NAMALWA (cell line): Measurements from ENCODE around the gene FLYWCH2.

Experiments
- DNase-seq: peaks from one replicate; pipeline ENCODE4 v3.0.0-alpha.2; 2015; ENCODE audit warnings: low spot score

FLYWCH2 gene

DNA sequence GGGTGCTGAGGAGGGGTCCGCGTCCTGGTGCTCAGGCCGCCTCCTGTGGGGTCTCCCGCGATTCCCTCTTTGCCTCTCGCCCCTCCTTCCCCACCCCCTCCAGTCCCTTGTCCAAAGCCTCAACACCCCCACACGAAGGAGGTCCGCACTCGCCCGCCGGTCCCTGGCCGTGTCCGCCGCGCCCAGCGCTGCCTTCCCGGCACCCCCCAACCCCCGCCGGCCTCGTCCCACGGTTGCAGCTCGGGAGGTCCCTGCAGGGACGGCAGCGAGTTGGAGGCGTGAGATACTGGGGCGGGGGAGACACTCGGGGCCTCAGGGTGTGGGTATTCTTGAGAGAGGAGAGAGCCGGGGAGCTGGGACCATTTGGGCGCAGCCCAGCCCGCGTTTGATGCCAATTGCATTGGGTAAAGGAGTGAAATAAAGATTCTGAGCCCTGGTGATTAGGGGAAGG is 468 bp downstream of the FLYWCH2 start:
- peak; percentile 28 for DNase-seq

DNA sequence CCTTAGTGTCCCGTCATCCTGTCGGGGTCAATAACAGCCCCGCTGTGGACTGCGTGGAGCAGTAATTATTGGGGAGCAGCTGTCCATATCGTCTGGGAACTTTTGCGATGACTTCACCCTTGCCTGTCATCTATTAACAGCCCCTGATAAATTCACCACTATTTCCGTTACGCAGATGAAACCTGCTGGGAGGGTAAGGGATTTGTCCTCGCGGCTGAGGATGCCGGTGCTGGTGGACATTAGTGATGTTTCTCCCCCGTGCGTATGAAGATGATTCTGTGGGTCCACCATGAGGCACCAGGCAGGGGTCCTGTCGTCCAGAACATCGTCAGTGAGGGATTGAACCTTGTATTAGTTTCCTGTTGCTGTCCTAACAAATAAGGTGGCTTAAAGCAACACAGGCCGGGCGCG is 1.0 kb downstream of the FLYWCH2 start:
- no peak for DNase-seq

DNA sequence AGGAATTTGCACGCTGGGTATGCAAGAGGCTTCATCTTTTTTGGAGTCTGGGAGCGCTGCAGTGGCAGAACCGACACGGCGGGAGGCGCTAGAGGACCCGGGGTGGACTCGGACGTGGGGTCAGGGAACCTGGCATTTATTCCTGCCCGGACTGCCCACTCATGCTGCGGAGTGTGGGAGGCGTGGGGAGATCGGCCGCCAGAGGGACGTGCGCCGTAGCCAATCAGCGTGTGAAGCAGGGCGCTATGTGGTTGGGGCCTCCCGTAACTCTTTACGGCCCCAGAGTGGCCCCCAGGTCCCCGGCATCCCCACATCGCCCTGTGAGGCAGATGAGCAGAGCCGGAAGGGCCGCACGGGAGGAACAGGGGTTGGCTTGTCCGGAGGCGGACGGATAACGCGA is 11.2 kb downstream of the FLYWCH2 start:
- no peak for DNase-seq

DNA sequence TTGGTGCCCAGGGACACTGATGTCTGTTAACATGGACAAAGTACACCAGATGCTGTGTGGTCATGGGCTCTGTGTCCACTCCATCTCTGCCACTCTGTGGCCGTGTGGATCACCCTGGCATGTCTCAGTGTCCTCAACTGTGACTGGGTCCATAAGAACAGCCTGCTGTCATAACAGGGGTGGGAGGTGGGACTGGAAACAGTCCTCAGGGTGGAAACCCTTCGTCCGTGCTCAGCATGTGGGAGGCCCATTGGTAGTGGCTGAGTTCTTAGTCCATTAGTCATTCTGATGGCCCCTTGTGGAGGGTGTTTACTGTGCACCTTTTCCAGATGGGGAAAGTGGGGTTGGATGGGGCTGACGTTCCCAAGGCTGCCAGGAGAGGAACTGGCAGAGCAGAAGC is 12.8 kb downstream of the FLYWCH2 start:
- DNase-seq = no peak

DNA sequence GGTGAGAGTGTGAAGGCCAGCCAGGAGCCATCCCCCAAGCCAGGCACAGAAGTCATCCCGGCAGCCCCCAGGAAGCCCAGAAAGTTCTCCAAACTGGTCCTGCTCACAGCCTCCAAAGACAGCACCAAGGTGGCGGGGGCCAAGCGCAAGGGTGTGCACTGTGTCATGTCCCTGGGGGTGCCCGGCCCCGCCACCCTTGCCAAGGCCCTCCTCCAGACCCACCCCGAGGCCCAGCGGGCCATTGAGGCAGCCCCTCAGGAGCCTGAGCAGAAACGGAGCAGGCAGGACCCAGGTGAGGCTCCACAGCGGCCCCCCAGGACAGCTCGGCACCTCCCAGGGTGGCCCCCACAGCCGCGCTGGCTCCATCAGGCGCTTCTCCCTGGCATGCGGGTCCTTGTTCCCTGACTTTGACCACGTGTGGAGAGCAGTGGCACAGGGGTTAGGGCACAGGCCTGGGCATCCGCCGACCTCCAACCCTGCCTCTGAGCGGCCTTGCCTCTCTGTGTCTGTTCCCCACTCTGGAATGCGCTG is 13.5 kb downstream of the FLYWCH2 start:
- DNase-seq = no peak

DNA sequence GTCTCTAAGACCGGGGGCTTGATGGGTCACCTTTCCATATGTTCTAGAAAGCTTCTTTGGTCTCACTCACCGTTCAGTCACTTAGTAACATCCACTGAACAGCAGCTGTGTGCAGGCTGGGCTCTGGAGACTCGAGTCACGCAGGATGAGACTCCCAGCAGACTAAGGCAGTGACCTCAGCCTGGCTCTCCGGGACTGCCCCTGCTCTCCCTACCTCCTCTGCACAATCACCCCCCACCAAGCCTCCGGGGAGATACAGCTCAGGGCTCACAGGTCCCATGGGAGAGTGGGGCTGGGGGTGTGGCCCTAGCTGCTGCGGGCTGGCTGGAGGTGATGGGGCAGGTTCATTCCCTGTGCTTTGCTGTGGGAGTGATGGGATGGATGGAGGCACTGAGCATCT is 14.1 kb downstream of the FLYWCH2 start:
- DNase-seq = peak; percentile 53

DNA sequence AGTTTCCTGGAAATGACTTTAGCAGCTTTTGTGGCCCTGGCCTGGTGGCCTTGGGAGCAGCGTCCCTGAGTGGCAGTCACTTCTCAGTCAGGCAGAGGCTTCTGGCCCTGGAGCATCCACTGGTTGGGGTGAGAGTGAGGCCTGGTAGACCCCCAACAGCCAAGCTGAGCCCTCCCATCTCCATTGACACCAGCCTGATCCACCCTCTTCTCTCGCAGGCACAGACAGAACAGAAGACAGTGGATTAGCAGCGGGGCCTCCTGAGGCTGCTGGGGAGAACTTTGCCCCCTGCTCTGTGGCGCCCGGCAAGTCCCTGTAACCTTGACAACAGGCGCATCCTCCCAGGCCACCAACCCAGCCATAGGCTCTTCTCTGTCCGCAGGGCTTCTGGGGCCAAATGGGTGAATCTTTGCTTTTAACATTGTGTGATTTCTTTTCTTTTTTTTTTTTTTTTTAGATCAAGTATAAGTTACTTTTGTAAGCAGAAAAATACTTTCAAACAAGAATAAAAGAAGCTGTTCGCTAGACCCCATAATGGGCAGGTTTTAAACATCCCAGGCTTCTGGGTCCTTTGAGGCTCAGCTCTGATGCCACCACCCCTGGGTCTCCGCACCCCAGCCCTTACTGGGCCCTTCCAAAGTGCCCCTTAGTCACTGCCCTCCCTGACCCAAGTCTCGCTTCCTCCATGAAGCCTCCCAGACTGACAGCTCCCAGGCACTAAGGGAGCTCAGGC is 16.0 kb downstream of the FLYWCH2 start:
- DNase-seq = no peak

DNA sequence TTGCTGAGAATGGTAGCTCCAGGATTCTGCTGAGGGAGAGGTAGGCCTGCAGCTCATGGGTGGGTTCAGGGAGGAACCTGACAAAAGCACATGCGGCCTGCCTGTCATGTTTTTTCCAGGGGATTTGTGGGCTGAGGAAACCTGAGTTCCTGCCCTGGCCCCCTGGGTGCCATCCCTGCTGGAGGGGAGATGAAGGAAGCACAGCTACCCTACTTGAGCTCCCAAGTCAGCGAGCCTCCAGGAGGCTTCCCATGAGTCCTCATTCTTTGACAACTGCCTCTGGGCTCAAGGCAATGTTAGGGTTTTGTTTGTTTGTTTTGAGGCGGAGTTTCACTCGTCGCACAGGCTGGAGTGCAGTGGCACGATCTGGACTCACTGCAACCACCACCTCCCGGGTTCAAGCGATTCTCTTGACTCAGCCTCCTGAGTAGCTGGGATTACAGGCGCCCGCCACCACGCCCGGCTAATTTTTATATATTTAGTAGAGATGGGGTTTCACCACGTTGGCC is 16.6 kb downstream of the FLYWCH2 start:
- DNase-seq = no peak

DNA sequence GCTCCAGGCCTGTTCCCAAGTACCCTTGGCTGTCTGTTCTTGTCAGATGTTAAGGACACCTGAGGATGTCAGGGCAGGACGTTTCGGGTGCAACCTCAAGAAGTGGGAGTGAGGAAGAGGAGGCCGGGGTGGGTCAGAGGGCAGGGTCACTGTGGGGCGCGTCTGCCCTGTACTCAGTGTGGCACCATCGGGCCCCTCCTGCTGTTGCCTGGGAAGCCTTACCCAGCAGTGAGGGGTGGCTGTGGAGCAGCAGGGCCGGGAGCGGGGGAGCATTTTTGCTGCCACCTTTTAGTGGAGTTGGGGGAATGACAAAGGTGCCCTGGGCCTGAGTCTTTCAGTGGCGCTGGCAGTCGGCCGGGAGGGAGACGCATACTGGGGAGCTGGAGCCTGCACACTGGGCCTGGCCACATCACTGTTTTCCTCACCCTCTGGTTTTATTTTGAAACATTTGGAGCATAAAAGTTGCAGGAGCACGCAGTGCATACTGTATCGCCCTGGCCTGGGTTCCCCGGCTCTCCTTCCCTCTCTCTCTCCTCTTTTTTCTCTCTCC is 17.6 kb downstream of the FLYWCH2 start:
- no peak for DNase-seq

DNA sequence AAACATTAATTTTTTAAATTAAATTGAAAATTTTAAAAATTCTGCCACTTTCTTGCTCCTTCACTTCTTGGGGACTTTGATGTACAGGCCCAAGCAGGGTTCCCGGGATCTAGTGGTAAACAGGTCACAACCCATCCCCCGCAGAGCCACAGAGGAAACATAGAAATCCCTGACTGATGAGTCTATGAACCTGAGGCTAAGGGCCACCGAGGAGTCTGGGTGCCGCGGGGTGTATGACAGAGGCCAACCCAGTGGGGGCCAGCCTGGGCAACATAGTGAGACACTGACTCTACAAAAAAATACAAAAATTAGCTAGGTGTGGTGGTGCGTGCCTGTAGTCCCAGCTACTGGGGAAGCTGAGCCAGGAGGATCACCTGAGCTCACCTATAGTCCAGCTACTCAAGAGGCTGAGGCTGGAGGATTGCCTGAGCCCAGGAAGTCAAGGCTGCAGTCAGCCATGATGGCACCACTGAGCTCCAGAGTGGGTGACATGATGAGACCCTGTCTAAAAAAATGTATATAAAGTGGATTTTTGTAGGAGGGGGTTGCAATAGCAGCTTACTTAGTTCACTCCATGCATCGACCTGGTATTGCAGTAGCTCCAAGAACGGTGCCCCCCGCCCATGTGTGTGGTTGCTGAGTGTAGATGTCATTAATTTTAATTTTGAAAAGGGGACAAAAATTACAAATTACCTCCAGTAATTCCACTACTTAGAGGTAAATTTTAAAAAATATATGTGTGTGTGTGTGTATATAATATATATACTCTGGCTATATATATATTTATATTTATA is 19.5 kb downstream of the FLYWCH2 start:
- DNase-seq = no peak

DNA sequence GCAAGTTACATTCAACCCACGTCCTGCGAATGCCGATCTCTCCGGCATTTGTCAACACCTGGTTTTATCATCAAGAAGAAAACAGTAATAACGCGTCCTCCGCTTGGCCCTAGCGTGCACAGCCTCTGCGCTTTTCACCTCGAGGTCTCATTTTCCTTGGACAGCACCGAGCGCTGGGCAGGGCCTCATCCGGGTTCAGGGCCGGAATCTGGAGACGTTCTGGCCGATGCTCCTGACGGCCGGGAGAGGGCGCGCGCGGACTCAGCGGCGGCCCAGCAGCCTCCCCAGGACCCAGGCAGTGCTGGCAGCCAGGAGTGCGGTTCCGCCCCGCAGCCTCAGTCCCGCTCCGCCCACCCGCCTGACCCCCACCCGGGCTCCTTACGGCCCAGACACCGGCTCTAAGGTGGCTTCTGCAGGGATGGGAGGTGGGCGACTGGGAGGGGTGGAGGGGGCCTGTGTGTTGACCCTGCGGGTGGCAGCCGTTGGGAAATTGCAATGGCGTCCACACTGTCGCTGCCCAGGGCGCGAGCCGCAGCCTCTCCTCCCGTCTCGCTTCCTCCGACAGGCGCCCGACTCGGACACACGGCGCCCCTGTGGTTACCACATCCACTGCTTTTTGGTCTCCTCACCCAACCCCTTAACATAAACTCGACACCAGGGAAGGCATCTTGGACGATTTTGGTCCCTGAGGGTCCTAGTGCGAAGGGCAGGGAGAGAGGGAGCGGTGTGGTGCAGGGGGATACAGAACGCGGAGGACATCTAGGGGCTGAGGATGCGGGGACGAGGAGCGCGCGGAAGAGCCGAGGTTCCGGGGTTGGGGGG is 21.3 kb downstream of the FLYWCH2 start:
- DNase-seq = peak; percentile 88

DNA sequence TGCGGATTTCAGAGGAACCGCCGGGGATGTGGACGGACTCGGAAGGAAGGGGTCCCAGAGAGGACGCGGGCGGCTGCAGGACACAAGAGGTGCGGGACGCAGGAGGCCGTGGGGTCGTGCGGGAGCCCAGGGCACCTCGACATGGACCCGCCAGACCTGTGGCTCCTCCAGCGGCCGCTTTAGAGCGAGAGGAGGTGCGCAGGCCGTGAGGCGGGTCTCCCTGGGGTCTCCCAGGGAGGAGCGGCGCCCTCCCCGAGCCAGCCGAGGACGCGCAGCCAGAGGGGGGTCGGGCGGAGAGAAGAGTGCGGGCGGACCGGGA is 21.9 kb downstream of the FLYWCH2 start:
- DNase-seq = no peak

DNA sequence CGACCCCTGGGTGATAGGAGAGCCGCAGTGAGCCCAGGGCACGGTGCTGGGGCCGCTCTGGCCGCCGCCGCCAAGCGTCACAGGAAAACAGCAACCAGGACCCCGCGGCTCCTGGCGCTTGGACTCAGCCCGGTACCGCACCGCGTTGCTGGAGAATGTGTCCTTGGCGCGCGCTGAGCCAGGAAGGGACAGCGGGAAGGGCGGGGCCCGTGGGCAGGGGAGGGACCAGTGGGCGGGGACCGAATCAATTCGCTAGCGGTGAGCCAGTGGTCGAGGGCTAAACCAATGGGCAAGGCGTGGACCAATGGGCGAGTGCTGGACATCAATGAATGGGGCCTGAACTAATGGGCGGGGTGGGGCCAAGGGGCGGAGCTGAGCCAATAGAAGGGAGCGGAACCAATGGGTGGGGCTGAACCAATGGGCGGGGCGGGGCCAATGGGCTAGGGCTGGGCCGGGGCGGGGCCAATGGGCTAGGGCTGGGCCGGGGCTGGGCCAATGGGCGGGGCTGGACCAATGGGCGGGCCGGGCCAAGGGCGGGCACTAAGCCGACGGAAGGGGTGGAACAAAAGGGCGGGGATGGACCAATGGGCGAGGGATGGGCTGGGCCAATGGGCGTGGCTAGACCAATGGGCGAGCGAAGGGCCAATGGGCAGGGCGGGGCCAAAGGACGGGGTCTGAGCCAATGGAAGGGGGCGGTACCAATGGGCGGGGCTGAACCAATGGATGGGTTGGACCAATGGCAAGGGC is 22.4 kb downstream of the FLYWCH2 start:
- peak; percentile 98 for DNase-seq

DNA sequence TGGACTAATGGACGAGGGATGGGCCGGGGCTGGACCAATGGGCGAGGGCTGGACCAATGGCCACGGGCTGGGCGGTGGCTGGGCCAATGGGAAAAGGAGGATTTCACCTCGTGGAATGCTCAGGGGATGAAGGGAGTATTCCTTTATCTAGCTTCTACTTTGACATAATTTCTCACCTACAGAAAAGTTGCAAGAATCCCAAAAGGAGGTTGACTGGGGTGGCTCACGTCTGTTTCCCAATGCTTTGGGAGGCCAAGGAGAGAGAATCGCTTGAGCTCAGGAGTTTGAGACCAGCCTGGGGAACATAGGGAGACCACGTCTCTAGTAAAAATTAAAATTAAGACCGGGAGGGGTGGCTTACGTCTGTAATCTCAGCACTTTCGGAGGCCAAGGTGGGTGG is 23.0 kb downstream of the FLYWCH2 start:
- no peak for DNase-seq

DNA sequence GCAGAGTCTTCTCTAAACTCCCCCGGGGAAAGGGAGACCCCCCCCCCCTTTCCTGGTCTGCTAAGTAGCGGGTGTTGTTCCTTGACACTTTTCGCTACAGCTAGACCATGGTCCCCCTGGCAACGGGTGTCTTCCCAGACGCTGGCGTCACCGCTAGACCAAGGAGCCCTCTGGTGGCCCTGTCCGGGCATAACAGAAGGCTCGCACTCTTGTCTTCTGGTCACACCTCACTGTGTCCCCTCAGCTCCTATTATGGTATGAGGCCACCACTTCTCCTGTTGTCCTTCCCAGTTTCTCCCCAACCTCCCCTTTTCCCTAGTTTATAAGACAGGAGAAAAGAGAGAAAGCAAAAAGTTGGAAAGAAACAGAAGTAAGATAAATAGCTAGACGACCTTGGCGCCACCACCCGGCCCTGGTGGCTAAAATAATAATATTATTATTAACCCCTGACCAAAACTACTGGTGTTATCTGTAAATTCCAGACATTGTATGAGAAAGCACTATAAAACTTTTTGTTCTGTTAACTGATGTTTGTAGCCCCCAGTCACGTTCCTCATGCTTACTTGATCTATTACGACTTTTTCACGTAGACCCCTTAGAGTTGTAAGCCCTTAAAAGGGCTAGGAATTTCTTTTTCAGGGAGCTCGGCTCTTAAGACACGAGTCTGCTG is 24.2 kb downstream of the FLYWCH2 start:
- peak; percentile 68 for DNase-seq

DNA sequence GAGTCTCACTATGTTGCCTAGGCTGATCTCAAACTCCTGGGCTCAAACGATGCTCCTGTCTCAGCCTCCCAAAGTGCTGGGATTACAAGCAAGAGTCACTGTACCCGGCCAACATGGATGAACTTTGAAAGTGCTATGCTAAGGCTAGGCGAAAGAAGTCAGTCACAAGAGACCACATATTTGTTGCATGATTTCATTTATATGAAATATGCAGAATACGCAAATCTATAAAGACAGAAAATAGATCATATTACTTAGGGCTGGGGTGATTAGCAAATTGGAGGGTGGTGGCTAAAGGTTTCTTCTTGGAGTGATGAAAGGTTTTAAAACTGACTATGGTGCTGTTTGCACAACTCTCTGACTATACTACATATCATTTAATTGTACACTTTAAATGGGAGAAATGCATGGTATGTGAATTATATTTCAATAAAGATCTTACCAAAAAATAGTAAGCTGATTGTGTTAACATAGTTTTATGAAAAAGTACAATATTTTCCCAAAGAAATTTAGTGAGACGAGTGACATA is 27.5 kb downstream of the FLYWCH2 start:
- no peak for DNase-seq

DNA sequence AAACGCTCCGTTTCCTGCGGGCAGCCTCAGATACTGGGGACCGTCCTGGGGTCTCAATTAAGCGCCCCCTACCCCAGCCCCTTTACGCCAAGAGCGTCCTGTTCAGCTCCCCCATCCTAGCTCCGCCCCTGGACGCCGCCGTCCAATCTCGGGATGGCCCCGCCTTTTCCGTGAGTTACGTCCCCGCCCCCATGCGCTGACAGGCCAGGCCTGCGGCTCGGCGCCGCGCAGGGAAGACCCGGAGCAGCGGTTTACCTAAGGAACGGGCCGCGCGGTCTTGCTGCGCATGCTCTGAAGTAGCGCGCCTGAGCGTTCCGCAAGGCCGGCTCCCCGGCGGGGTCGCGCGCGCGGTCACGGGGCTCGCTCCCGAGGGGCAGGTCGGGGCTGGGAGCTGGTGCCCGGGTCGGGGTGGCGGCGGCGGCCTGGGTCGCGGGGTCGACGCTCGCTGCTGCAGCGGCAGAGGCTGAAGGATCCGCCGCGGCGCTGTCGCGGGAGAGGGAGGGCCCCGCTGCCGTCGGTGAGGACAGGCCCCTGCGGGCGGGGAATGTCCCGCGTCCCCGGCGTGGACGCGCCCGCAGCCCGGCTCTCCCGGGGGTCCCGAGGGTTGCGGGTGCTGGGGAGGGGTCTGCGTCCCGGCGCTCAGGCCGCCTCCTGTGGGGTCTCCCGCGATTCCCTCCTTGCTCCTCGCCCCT is 28.8 kb downstream of the FLYWCH2 start, which contains the start of gene FLYWCH1:
FLYWCH1 (plus strand) TSS at position 294 of the 692 bp plus-strand sequence. CDS start 17,755 bp downstream, outside the sequence.
- DNase-seq = peak; percentile 98

DNA sequence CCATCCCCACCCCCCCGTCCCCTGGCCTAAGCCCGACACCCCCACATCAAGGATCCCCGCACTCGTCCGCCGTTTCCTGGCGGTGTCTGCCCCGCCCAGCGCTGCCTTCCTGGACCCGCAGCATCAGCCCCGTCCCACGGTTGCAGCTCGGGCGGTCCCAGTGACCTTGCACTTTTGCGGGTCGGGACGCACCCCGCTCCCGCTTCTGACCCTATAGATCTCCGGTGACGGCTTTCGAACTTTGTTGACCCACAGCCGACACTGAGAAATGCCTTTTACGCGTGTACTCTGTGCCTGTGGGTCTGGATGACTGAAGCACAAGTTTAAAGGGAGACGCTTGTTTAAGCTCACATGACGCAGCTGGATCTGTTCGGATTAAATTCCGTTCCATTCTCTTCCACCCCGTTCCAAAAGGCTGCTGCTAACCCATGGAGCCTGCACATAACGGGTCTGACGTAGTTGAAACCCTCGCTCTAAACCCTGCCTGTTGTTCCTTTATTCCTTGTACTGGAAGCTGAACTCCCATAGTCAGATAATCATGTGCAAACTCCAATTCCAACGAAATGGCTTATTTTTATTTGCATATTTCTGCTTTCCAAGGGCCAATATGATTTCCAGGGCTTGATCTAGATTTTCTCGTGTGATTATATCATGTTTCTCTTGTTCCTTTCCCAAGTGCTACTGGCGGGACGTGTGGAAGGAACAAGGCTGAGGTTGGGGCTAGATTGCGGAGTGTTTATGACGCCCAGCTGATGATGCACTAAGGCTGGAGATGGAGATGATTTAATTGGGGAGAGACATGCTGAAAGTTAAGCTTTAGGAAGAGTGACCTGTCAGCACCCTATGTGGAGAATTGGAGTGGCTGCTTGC is 29.6 kb downstream of the FLYWCH2 start:
- peak; percentile 42 for DNase-seq

DNA sequence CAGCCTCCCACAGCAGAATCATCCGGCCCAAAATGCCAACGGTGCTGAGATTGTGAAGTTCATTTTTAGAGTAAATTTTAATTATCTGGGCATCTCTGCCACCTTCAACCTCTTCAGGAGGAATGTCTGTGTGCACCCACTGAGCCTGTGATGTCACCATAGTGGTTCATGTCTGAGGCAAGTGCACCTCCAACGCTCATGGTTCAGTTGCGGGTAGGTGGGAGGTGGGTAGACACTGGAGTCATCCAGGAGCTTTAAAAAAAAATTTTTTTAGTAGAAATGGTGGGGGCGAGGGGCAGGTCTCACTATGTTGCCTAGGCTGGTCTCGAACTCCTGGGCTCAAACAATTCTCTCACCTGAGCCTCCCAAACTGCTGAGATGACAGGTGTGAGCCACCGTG is 30.6 kb downstream of the FLYWCH2 start:
- no peak for DNase-seq
